ENCODE data around the gene DHRS13. TPM values are rescaled to one million over a fixed set of nuclear protein-coding genes. Genes with fewer than 3 reads are reported as not detected.

The DHRS13 gene
- total and polyA plus RNA-seq, 2 donors (not counting 3 experiments of a cell fraction or from before 2014, with no cell fraction given) = 7.2 to 9.3 TPM

DNA sequence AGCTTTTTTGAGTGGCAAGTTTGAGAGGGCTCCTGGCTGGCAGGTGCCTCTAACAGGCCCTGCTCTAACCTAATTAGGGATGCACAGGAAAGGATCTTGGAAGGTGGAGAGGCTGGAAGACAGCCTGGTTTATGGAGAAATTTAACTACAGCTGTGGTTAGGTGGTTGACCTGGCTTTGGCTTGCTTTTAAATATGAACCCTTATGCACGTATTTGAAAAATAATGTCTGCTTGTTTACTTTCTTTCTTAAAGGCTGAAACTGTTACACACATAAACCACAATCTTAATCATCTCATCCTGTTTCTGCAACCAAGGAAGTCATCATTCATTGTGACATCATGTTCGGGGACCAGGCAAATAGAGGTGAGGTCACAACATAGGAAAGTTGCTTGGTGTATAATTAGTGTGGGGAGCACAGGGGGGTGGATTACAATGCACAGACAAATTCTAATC is 23.1 kb upstream of the DHRS13 start:
- BruUV-seq (replicated peaks) = no TSS peak
- POLR2A ChIA-PET = no interaction called here
- FAIRE-seq = peak; percentile 92
- Histone ChIP-seq H4K20me1 (replicated peaks; ENCODE audit: control insufficient read depth, extremely low read depth, insufficient read depth, low read length) (peaks cover 2% of the 10 kb centered on the region), H3K9ac (replicated peaks; ENCODE audit: extremely low read depth, insufficient read depth, low read length) (peak overlapping the region; percentile 51), H3K27ac (ENCODE audit: insufficient read depth, low read depth, low read length) (peak overlapping the region; percentile 89), H3K4me2 (ENCODE audit: insufficient read depth, low read length) (peak overlapping the region; percentile 85), H3K4me1 (ENCODE audit: control insufficient read depth, extremely low read depth, insufficient read depth, low read length) (peaks cover 22% of the 10 kb centered on the region), H3K4me3 (replicated peaks in 1 of 3; ENCODE audit: insufficient read depth in 1 of 3, low read depth in 1 of 3, low read length in 3 of 3) (peak overlapping the region in 1 of 3 experiments; percentile 57), H3K79me2 (ENCODE audit: control insufficient read depth, insufficient read depth, low read length) (peaks cover 35% of the 10 kb centered on the region), H3K9me1 (replicated peaks; ENCODE audit: control insufficient read depth, extremely low read depth, insufficient read depth, low read length) (no peaks in the 10 kb centered on the region), H3K36me3 (ENCODE audit: control insufficient read depth in 2 of 2, extremely low read depth in 1 of 2, insufficient read depth in 2 of 2, low read length in 2 of 2) (peaks cover 0 to 12% of the 10 kb centered on the region in 2 experiments), H3K27me3 (ENCODE audit: control insufficient read depth in 2 of 2, insufficient read depth in 2 of 2, low read length in 2 of 2) (no peaks in the 10 kb centered on the region), H3K9me3 (replicated peaks; ENCODE audit: control insufficient read depth, insufficient read depth, low read length) (no peaks in the 10 kb centered on the region), H2AFZ (ENCODE audit: low read depth, low read length) (no peak overlapping the region)
- DNase-seq (ENCODE audit: low read depth, low spot score) = peak; percentile 88
- intact Hi-C loops (cut with micrococcal nuclease) (loop anchor here (1.0 kb wide), 1 partner anchor 23 kb away; no protein-coding TSS in a partner anchor), dilution Hi-C loops (cut with MboI; ENCODE audit: extremely low pct_ligation_motif_present, low sequenced_read_pairs) (no loop called here)
- no peak for TF ChIP-seq POLR2A (IDR thresholded peaks at IDR 0.05; ENCODE audit: low read depth, low read length)
- TF ChIP-seq POLR2AphosphoS5 (IDR thresholded peaks at IDR 0.05; ENCODE audit: insufficient read depth, low read depth, low read length) = peak; percentile 88
- peak; percentile 75 for TF ChIP-seq GATA2 (IDR thresholded peaks at IDR 0.05; ENCODE audit: insufficient read depth, insufficient read length, low read depth, low read length)
- peak; percentile 91 for TF ChIP-seq FOS (IDR thresholded peaks at IDR 0.05; ENCODE audit: borderline replicate concordance, insufficient read depth, low read length)
- TF ChIP-seq JUN (IDR thresholded peaks at IDR 0.05; ENCODE audit: borderline replicate concordance, insufficient read depth, insufficient read length, low read depth) = peak; percentile 95
- no peak for TF ChIP-seq EZH2 (IDR thresholded peaks at IDR 0.05; ENCODE audit: borderline replicate concordance, low read depth, low read length, severe bottlenecking)
- CTCF ChIA-PET = interaction anchor here (0.8 to 5.3 kb wide), 10 partner anchors 9 to 162 kb away, joined by 3 to 28 read pairs (median 10); no protein-coding TSS in a partner anchor

DNA sequence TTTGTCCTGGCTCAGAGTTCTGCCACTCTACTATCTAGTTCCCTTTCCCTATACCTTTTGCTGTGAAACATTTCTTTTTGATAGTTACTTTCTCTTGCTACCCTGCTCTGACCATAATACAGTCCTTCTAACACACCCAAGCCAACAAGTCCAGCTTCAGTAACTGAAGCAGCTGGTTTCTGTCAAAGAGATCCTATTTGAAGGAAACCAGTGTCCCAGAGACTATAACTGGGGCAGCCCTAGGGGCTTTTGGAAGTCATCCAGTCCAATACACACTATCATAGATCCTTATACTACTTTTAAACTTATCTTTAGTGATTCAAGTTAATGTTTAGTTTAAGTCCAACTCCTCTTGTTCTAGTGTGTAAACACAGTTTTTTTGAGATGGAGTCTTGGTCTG is 17.3 kb upstream of the DHRS13 start:
- Histone ChIP-seq H3K9me1 (replicated peaks; ENCODE audit: control insufficient read depth, extremely low read depth, insufficient read depth, low read length) (no peaks in the 10 kb centered on the region), H3K9me3 (replicated peaks; ENCODE audit: control insufficient read depth, insufficient read depth, low read length) (no peaks in the 10 kb centered on the region), H3K4me3 (replicated peaks in 1 of 3; ENCODE audit: insufficient read depth in 1 of 3, low read depth in 1 of 3, low read length in 3 of 3) (no peak overlapping the region), H3K4me1 (ENCODE audit: control insufficient read depth, extremely low read depth, insufficient read depth, low read length) (peaks cover 3% of the 10 kb centered on the region), H3K27ac (ENCODE audit: insufficient read depth, low read depth, low read length) (no peak overlapping the region), H3K27me3 (ENCODE audit: control insufficient read depth in 2 of 2, insufficient read depth in 2 of 2, low read length in 2 of 2) (no peaks in the 10 kb centered on the region), H4K20me1 (replicated peaks; ENCODE audit: control insufficient read depth, extremely low read depth, insufficient read depth, low read length) (no peaks in the 10 kb centered on the region), H3K79me2 (ENCODE audit: control insufficient read depth, insufficient read depth, low read length) (peaks cover 9% of the 10 kb centered on the region), H3K4me2 (ENCODE audit: insufficient read depth, low read length) (no peak overlapping the region), H3K9ac (replicated peaks; ENCODE audit: extremely low read depth, insufficient read depth, low read length) (no peak overlapping the region), H2AFZ (ENCODE audit: low read depth, low read length) (no peak overlapping the region), H3K36me3 (ENCODE audit: control insufficient read depth in 2 of 2, extremely low read depth in 1 of 2, insufficient read depth in 2 of 2, low read length in 2 of 2) (peaks cover 24 to 40% of the 10 kb centered on the region in 2 experiments)
- dilution Hi-C loops (cut with MboI; ENCODE audit: extremely low pct_ligation_motif_present, low sequenced_read_pairs) (no loop called here), intact Hi-C loops (cut with micrococcal nuclease) (no loop called here)
- DNase-seq (ENCODE audit: low read depth, low spot score) = no peak
- TF ChIP-seq POLR2A (IDR thresholded peaks at IDR 0.05; ENCODE audit: low read depth, low read length) = no peak
- no peak for TF ChIP-seq FOS (IDR thresholded peaks at IDR 0.05; ENCODE audit: borderline replicate concordance, insufficient read depth, low read length)
- TF ChIP-seq, protein P1, sequence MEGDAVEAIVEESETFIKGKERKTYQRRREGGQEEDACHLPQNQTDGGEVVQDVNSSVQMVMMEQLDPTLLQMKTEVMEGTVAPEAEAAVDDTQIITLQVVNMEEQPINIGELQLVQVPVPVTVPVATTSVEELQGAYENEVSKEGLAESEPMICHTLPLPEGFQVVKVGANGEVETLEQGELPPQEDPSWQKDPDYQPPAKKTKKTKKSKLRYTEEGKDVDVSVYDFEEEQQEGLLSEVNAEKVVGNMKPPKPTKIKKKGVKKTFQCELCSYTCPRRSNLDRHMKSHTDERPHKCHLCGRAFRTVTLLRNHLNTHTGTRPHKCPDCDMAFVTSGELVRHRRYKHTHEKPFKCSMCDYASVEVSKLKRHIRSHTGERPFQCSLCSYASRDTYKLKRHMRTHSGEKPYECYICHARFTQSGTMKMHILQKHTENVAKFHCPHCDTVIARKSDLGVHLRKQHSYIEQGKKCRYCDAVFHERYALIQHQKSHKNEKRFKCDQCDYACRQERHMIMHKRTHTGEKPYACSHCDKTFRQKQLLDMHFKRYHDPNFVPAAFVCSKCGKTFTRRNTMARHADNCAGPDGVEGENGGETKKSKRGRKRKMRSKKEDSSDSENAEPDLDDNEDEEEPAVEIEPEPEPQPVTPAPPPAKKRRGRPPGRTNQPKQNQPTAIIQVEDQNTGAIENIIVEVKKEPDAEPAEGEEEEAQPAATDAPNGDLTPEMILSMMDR (IDR thresholded peaks at IDR 0.05; ENCODE audit: extremely low read depth in 1 of 2, insufficient read depth in 1 of 2, low read depth in 1 of 2, low read length in 2 of 2) = no peak
- TF ChIP-seq GATA2 (IDR thresholded peaks at IDR 0.05; ENCODE audit: insufficient read depth, insufficient read length, low read depth, low read length) = no peak
- TF ChIP-seq, protein P2, sequence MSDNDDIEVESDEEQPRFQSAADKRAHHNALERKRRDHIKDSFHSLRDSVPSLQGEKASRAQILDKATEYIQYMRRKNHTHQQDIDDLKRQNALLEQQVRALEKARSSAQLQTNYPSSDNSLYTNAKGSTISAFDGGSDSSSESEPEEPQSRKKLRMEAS (IDR thresholded peaks at IDR 0.05; ENCODE audit: insufficient read depth, insufficient read length) = no peak
- no peak for TF ChIP-seq JUN (IDR thresholded peaks at IDR 0.05; ENCODE audit: borderline replicate concordance, insufficient read depth, insufficient read length, low read depth)
- no peak for FAIRE-seq
- ChIA-PET CTCF (interaction anchor here (5.1 kb wide), 1 partner anchor 156 kb away, joined by 58 read pairs; no protein-coding TSS in a partner anchor), POLR2A (no interaction called here)
- no TSS peak for BruUV-seq (replicated peaks)

Data from endothelial cell of umbilical vein (primary cell).